ENCODE data around the gene ABI3BP.

ABI3BP gene

DNA sequence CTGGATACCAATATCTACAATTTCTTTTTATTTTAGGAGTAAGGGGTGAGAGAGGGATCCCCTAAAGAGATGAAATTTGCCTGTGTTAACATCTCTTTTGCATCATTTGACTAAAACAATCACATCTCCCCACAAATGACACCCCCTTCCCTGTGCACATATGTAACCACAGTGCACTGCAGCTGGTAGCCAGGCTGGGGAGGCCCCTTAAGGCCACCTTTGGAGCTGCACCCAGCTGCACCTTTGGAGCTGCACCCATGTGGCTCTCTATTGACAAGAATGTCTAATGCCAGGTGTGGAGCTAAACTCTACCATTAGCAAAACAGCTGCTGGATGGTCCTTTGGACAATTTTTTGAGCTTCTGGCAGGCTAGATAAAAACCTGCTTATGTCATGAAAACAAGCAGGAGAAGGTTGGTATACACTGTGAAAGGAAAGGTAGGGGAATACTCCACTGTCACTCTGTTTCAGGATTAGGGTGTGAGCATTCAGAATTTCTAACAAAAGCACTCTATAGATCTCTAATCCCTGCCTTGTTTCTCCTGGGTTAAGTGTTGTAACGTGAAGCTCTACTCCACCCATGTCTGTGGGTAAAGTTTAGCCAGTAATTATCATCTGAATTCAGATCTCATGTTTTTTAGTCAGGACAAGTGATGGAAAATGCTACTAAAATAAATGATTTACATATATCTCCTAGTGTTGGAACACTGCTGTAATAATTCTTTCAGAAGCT is 231.8 kb downstream of the ABI3BP start:
- no peak for DNase-seq

DNA sequence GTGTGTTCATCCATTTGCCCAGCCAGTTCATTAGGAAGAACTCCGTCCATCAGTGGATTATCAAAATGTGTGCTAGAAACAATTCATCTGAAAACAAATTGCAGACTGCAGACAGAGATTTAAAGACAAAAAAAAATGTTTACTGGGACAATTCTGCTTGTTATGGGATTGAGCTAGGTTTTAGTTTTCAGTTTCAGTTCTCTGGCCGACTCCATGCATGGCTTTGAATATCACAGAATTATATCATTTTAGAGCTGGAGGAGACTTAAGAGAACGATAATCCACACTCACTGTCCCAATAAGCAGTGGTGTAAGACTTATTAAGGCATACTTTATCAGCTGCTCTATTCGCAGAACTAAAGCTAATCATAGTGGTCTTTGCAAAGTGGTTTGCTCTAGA is 232.8 kb downstream of the ABI3BP start:
- DNase-seq: no peak

DNA sequence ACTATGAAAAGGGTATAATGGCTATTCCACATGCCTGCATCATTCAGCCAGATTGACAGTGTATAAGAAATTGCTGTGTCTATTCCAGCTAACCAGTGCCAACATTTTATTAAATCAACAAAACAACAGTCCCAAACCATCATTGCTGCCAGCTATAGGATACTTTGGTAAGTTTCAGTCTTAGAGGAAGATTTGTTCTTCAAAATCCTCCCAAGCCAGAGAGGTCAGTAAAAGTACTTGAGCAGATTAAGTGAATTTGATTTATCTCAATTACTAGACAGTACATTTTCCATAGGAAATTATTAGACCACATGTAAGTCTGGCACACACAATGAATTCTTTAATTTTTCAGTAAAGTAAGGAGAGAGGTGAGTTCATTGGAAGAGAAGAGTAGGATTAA is 233.3 kb downstream of the ABI3BP start:
- DNase-seq: no peak

DNA sequence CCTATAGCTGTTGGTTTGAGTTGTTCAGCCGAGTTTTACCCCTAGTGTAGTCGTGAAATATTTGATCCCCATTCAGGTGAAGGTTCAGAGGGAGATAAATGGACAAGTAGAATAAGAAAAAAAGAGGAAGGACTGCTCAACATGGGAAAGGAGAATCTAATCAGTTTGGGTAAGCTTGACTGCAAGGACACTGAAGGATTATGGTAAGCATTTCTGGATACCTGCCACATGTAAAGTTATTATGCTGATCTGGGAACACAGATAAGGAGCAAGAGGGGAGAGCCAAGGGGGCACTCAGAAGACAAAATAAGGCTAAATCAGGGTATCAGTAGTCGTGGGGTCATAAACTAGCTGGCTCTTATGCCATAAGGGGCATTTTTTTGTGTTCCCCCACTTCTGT is 234.1 kb downstream of the ABI3BP start:
- DNase-seq: no peak

DNA sequence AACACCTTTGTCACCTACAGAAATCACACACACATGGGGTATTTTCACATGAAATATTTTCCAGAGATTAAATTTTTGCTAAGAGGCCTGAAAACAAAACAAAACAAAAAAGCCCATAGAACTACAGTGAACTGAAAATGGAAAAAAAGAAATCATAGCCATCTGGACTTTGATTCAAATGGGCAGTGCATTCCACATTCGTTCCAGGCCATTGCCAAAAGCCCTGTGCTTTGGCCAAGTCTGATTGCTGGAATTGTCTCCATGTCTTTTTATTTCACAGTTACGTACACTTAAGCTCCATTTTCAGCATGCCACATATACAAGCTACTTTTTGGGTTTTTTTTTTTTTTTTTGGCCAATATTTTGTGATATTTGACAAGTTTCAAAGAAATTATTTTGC is 236.8 kb downstream of the ABI3BP start:
- no peak for DNase-seq

GRCh38 chr3:100754563-100755334 is 238.5 kb downstream of the ABI3BP start:
- no peak for DNase-seq

DNA sequence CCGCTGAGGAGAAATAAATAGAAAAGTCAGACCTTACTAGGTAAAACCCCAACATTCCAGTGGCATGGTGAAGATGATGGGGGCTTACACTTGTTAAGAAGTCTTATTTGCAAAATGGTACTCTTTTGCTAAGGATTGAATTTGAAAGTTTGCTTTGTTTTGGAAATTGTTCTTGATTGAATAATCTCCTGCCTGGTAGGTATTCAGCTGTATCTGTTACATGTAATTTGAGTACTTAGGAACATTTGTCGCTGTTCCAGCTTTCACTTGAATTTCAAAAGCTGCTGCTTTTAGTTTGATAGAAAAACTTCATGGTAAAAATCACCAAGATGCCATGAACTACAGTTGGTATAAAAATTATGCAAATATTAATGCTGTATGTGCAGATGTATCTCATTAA is 239.4 kb downstream of the ABI3BP start:
- DNase-seq: no peak

GRCh38 chr3:100748967-100749366 is 244.3 kb downstream of the ABI3BP start:
- DNase-seq: no peak

GRCh38 chr3:100748220-100748619 is 245.0 kb downstream of the ABI3BP start:
- no peak for DNase-seq

DNA sequence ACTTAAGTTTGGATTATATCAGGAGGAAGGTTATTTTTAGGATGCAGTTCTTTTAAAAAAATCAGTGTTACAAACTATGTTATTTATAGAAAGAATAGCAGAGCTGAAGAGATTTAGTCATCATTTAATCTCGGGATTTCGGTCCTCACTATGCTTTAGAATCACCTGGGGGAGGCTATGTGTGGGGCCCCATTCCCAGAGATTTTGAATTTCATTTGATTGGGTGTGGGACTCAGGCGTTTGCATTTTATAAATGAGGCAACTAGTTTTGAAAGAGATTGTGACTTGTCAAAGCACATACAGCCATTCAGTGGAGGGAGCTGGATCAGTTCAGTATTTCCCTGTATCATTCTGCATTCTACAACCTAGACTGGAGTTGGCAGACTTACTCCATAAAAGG is 247.1 kb downstream of the ABI3BP start:
- no peak for DNase-seq

- DNase-seq: no peak
Observed at GRCh38 chr3:100745617-100746016, 247.6 kb downstream of the ABI3BP start.

DNA sequence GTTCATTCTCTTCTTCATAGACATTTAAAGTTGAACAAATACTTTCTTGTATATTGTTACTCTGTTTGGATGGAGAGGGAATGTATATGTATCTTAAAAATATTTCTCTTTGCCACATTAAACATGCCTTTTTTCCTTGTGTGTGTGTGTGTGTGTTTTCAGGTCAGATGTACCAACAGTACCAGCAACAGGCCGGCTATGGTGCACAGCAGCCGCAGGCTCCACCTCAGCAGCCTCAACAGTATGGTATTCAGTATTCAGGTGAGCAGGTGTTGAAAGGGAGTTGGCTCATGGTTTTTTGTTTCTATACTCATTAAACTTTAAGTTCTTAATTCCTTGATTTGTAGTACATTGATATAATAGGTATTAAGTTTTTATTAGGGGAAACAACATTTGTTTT is 248.6 kb downstream of the ABI3BP start:
- DNase-seq: no peak

DNA sequence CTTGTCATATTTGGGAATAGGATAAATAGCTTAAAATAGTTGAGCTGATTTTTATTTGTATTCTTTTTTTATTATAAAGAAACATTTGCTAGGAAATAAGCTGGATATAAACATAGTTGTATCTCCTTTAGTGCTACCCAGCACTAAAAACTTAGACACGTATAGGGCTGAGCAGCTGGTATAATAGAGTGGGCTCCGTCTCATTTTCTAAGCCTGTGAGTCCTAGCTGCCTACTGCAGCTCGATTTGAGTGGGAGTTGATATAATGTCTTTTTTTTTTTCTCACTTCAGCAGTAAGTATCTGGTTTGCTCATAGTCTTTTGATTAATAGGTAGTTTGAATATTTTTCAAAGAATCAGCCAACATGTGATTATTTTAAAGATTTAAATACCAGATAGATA is 249.7 kb downstream of the ABI3BP start:
- no peak for DNase-seq

GRCh38 chr3:100740207-100740606 is 253.0 kb downstream of the ABI3BP start:
- DNase-seq: no peak

DNA sequence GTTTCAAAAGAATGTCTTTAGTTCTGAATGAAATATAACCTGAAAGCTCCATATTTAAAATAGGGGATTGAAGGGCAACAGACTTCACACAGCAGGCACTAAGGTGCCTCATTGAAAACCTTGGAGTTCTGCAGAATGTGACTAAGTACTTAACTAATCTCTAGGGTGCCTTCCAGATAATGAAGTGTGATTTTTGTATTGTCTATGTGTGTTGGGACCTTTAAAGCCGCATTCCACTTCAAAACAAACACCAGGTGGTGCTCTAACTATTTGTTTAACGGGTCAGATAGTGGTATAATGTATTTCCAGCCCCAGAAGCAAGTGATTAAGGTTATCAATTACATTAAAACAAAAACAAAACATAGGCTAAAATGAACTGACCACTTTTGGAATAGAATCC is 255.9 kb downstream of the ABI3BP start:
- DNase-seq: peak in 1 of 2 donors; percentile 17

GRCh38 chr3:100732435-100732834 is 260.8 kb downstream of the ABI3BP start:
- no peak for DNase-seq

DNA sequence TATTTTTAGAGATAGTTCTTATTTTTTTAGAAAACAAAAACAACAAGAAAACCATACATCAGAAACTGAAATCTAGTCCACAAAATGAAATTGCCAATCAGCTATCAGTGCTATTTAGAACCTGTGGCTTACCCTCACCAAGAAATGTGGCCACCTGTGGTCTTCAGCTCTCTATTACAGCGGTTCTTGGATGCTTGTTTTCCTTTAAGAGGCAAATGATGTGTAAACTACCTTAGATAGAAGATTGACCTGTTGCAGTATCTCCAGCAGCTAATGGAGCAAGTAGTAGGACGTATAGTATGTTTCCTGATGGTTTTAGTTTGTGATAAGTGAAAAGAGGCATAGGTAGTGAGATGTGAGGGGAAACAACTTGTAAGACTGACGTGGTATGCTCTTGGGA is 262.7 kb downstream of the ABI3BP start:
- no peak for DNase-seq

DNA sequence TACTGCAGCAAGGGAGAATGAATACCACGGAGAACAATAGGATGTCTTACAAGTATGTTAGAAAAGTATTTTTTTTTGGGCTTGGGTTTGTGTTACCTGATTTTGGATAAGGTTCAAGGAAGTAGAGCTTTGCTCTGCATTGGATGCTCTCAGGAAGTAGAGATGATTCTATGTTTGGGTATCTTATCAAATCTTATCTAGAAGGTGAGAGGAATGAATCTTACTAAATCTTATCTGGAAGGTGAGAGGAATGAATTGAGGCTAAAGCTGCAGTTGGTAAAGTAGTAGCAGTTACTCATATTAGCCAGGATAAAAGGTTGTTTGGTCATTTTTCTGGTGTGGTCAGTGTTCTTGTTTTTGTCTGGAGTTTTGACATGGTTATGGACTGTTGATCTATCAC is 266.5 kb downstream of the ABI3BP start:
- no peak for DNase-seq

- DNase-seq: no peak
Observed at GRCh38 chr3:100725935-100726513, 267.2 kb downstream of the ABI3BP start.

GRCh38 chr3:100720426-100720825 is 272.8 kb downstream of the ABI3BP start:
- no peak for DNase-seq

- DNase-seq: no peak
Observed at GRCh38 chr3:100719136-100719535, 274.1 kb downstream of the ABI3BP start.

- no peak for DNase-seq
Observed at GRCh38 chr3:100717637-100718487, 275.4 kb downstream of the ABI3BP start.

- no peak for DNase-seq
Observed at GRCh38 chr3:100717063-100717462, 276.2 kb downstream of the ABI3BP start.
